ENCODE measurements around the gene PALD1.

GRCh38 chr10:70476249-70477035 lies 2.1 kb upstream of the PALD1 start:
- no peak for TF ChIP-seq CTCF (IDR thresholded peaks at IDR 0.05; ENCODE audit: insufficient read depth, low read length)
- no peak for TF ChIP-seq POLR2AphosphoS5 (IDR thresholded peaks at IDR 0.05; ENCODE audit: low read depth)
- TF ChIP-seq GABPA (IDR thresholded peaks at IDR 0.05; ENCODE audit: low read depth): no peak
- TF ChIP-seq, protein P1, sequence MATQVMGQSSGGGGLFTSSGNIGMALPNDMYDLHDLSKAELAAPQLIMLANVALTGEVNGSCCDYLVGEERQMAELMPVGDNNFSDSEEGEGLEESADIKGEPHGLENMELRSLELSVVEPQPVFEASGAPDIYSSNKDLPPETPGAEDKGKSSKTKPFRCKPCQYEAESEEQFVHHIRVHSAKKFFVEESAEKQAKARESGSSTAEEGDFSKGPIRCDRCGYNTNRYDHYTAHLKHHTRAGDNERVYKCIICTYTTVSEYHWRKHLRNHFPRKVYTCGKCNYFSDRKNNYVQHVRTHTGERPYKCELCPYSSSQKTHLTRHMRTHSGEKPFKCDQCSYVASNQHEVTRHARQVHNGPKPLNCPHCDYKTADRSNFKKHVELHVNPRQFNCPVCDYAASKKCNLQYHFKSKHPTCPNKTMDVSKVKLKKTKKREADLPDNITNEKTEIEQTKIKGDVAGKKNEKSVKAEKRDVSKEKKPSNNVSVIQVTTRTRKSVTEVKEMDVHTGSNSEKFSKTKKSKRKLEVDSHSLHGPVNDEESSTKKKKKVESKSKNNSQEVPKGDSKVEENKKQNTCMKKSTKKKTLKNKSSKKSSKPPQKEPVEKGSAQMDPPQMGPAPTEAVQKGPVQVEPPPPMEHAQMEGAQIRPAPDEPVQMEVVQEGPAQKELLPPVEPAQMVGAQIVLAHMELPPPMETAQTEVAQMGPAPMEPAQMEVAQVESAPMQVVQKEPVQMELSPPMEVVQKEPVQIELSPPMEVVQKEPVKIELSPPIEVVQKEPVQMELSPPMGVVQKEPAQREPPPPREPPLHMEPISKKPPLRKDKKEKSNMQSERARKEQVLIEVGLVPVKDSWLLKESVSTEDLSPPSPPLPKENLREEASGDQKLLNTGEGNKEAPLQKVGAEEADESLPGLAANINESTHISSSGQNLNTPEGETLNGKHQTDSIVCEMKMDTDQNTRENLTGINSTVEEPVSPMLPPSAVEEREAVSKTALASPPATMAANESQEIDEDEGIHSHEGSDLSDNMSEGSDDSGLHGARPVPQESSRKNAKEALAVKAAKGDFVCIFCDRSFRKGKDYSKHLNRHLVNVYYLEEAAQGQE (IDR thresholded peaks at IDR 0.05; ENCODE audit: insufficient replicate concordance, low read depth): no peak
- no peak for TF ChIP-seq SPI1 (IDR thresholded peaks at IDR 0.05; ENCODE audit: borderline replicate concordance, low read depth)

Measured in HL-60 (cell line).